Measurements from ENCODE around the gene UBXN10.

The UBXN10 gene

GRCh38 chr1:20147846-20148570, 37.9 kb upstream of the UBXN10 start:
- no peak for DNase-seq (ENCODE audit: low read depth)
- no peak overlapping the region for H3K4me3 ChIP-seq (replicated peaks; ENCODE audit: low read depth, low read length)
- no peak for TF ChIP-seq CTCF (IDR thresholded peaks at IDR 0.05; ENCODE audit: low read length, missing control alignments)

- DNase-seq (ENCODE audit: low read depth): no peak
- no peak overlapping the region for H3K4me3 ChIP-seq (replicated peaks; ENCODE audit: low read depth, low read length)
- TF ChIP-seq CTCF (IDR thresholded peaks at IDR 0.05; ENCODE audit: low read length, missing control alignments): no peak
These were observed 37.1 kb upstream of the UBXN10 start for GRCh38 chr1:20148571-20149500.

- no peak overlapping the region for H3K4me3 ChIP-seq (replicated peaks; ENCODE audit: low read depth, low read length)
- no peak for TF ChIP-seq CTCF (IDR thresholded peaks at IDR 0.05; ENCODE audit: low read length, missing control alignments)
- no peak for DNase-seq (ENCODE audit: low read depth)
These were observed 36.1 kb upstream of the UBXN10 start for GRCh38 chr1:20149601-20150325.

- no peak for TF ChIP-seq CTCF (IDR thresholded peaks at IDR 0.05; ENCODE audit: low read length, missing control alignments)
- no peak for DNase-seq (ENCODE audit: low read depth)
- no peak overlapping the region for H3K4me3 ChIP-seq (replicated peaks; ENCODE audit: low read depth, low read length)
These were observed 35.6 kb upstream of the UBXN10 start for GRCh38 chr1:20150326-20150705.

GRCh38 chr1:20150969-20151368, 34.9 kb upstream of the UBXN10 start:
- no peak for TF ChIP-seq CTCF (IDR thresholded peaks at IDR 0.05; ENCODE audit: low read length, missing control alignments)
- no peak overlapping the region for H3K4me3 ChIP-seq (replicated peaks; ENCODE audit: low read depth, low read length)
- no peak for DNase-seq (ENCODE audit: low read depth)

- peak; percentile 85 for TF ChIP-seq CTCF (IDR thresholded peaks at IDR 0.05; ENCODE audit: low read length, missing control alignments)
- peak overlapping the region; percentile 37 for H3K4me3 ChIP-seq (replicated peaks; ENCODE audit: low read depth, low read length)
- peak; percentile 76 for DNase-seq (ENCODE audit: low read depth)
These were observed 33.8 kb upstream of the UBXN10 start for GRCh38 chr1:20151906-20152598.

All from fibroblast of pulmonary artery (primary cell).